Measurements from ENCODE around the gene NPTX2.

NPTX2 gene

GRCh38 chr7:98598846-98599615, 18.1 kb upstream of the NPTX2 start:
- no peak for DNase-seq (ENCODE audit: low read depth, low spot score)
- H3K4me3 ChIP-seq (ENCODE audit: low read depth, low read length) = no peak overlapping the region
- POLR2A ChIA-PET = no interaction called here
- no peak for TF ChIP-seq CTCF (IDR thresholded peaks at IDR 0.05; ENCODE audit: insufficient read depth, low read length, missing control alignments)
- CTCF ChIA-PET = no interaction called here

DNA sequence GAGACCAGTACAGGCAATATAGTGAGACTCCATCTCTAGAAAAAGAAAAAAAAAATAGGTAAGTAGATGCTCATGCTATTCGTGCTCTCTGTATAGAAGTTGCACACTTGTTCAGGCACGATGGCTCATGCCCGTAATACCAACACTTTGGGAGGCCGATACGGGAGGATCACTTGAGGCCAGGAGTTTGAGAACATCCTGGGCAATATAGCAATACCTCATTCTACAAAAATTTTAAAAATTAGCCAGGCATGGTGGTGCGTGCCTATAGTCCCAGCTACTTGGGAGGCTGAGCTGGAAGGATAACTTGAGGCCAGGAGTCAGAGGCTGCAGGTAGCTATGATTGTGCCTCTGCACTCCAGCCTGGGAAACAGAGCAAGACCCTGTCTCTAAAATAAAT, 17.2 kb upstream of the NPTX2 start:
- ChIA-PET POLR2A (no interaction called here), CTCF (no interaction called here)

GRCh38 chr7:98602755-98603398, 14.2 kb upstream of the NPTX2 start:
- CTCF ChIA-PET = no interaction called here
- no peak for TF ChIP-seq CTCF (IDR thresholded peaks at IDR 0.05; ENCODE audit: insufficient read depth, low read length, missing control alignments)
- POLR2A ChIA-PET = no interaction called here
- no peak overlapping the region for H3K4me3 ChIP-seq (ENCODE audit: low read depth, low read length)
- no peak for DNase-seq (ENCODE audit: low read depth, low spot score)

More for the DNA sequence above, 17.2 kb upstream of the NPTX2 start:
- H3K4me3 ChIP-seq (ENCODE audit: low read depth, low read length) = no peak overlapping the region
- no peak for TF ChIP-seq CTCF (IDR thresholded peaks at IDR 0.05; ENCODE audit: insufficient read depth, low read length, missing control alignments)
- no peak for DNase-seq (ENCODE audit: low read depth, low spot score)

DNA sequence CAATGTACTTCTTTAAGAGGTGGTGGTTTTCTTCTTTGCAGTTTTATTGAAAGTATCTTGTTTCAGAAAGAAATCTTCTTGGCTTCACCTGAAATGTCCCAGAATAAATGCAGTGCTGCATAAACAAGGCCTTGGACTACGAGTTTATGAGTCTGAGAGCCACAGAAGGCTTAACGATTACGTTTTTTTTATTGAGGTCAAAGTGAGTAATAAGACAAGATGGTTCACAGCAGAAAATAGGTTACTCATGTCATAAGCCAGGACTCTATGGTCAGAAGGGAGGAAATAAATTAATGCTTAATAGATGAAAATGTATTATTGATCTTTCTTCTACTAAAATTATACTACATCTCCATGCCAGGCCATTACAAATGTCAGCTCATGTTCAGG, 13.7 kb upstream of the NPTX2 start:
- CTCF ChIA-PET = no interaction called here
- DNase-seq (ENCODE audit: low read depth, low spot score) = no peak

DNA sequence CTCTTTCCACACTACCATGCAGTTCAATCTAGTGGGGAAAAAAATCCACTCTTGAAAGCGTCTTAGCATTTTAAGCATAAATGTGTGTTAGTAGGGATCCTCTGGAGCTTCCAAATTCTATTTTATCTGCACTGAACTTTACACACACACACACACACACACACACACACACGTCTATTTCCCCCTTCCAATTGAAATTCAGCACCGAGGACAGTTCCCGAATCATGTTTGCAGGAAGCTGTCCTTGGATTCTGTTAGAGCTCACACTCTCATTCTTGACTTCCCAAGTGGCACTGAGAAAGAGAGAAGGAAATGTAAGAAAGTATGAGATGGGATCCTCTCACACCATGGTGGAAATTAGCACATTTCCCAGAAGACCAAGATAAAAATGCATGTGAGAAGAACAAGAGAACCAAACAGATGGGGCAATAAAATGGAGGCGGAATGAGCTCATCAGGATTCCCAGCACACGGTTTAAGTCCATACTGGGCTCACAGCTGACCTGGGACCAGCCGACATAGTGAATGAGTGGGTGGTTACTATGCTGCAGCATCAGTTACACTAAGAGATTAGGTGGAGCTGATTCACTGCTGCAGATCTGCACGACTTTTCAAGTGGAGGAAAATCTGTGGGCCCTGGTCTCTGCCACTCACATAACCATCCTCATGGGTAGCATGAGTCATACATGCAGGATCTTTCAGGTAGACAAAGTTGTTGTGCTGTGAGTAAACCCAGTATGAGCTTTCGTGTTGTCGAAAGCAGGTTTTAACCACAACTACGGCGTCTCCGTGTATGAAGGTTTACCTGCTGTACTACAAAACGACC, 3.3 kb upstream of the NPTX2 start:
- no peak for DNase-seq (ENCODE audit: low read depth, low spot score)
- H3K4me3 ChIP-seq (ENCODE audit: low read depth, low read length) = no peak overlapping the region
- ChIA-PET CTCF (no interaction called here), POLR2A (interaction anchor here (0.5 kb wide), 1 partner anchor 71 kb away, joined by 3 read pairs; no protein-coding TSS in a partner anchor)
- TF ChIP-seq CTCF (IDR thresholded peaks at IDR 0.05; ENCODE audit: insufficient read depth, low read length, missing control alignments) = no peak

More for the DNA sequence above, 13.7 kb upstream of the NPTX2 start:
- TF ChIP-seq CTCF (IDR thresholded peaks at IDR 0.05; ENCODE audit: insufficient read depth, low read length, missing control alignments) = no peak
- POLR2A ChIA-PET = no interaction called here
- no peak overlapping the region for H3K4me3 ChIP-seq (ENCODE audit: low read depth, low read length)
